OCI-LY1 (cell line): ENCODE data around the gene APOA1.
A peak's percentile ranks its signal among the peaks of the same experiment; 100 is the strongest.

ENCODE experiments used
- H2AFZ ChIP-seq: fragments of 200-600 bp; sonication (generic), shearing (Covaris generic); 2 replicates; pipeline ENCODE4 v1.6.0; 2014; ENCODE audit warnings: antibody characterized with exemption, mild to moderate bottlenecking, low read length
- H3F3A ChIP-seq: fragments of 200-600 bp; sonication (generic), shearing (Covaris generic); 2 replicates; pipeline ENCODE4 v1.6.0; 2014; ENCODE audit warnings: mild to moderate bottlenecking, antibody characterized with exemption, low read length, moderate library complexity; ENCODE audit not compliant: insufficient read depth
- H3K27ac ChIP-seq: fragments of 200-600 bp; sonication (generic); 2 replicates; pipeline ENCODE4 v1.5.1; 2014; ENCODE audit warnings: low read length, mixed run types, mild to moderate bottlenecking, low read depth; ENCODE audit not compliant: poor library complexity, severe bottlenecking
- H3K27me3 ChIP-seq: fragments of 200-600 bp; sonication (generic); 2 replicates; pipeline ENCODE4 v1.6.0; 2014; ENCODE audit warnings: antibody characterized with exemption, mild to moderate bottlenecking, low read length, moderate library complexity; ENCODE audit not compliant: insufficient read depth
- H3K36me3 ChIP-seq: fragments of 200-600 bp; sonication (generic); 2 replicates; pipeline ENCODE4 v1.6.1; 2014; ENCODE audit warnings: mild to moderate bottlenecking, antibody characterized with exemption, low read length, moderate library complexity, mixed read lengths; ENCODE audit not compliant: insufficient read depth
- H3K4me1 ChIP-seq: fragments of 200-600 bp; sonication (generic); 2 replicates; pipeline ENCODE4 v1.5.1; 2014; ENCODE audit warnings: mild to moderate bottlenecking, low read length, moderate library complexity; ENCODE audit not compliant: insufficient read depth, severe bottlenecking
- H3K4me2 ChIP-seq: fragments of 200-600 bp; sonication (generic), shearing (Covaris generic); 2 replicates; pipeline ENCODE4 v1.6.1; 2014; ENCODE audit warnings: low read length
- H3K4me3 ChIP-seq: fragments of 200-600 bp; sonication (generic); 2 replicates; pipeline ENCODE4 v1.5.1; 2014; ENCODE audit warnings: low read length, low read depth, mild to moderate bottlenecking, mixed read lengths; ENCODE audit not compliant: poor library complexity, severe bottlenecking
- H3K79me2 ChIP-seq: fragments of 200-600 bp; shearing (Covaris generic); 2 replicates; pipeline ENCODE4 v1.6.1; 2016; ENCODE audit warnings: mixed run types, low read length, mixed read lengths; ENCODE audit not compliant: insufficient read depth
- H3K9ac ChIP-seq: fragments of 200-600 bp; sonication (generic), shearing (Covaris generic); 2 replicates; pipeline ENCODE4 v1.6.1; 2014; ENCODE audit warnings: mild to moderate bottlenecking, low read length, mixed read lengths
- H3K9me2 ChIP-seq: fragments of 200-600 bp; sonication (generic), shearing (Covaris generic); 2 replicates; pipeline ENCODE4 v1.6.1; 2014; ENCODE audit warnings: low read depth, mild to moderate bottlenecking, low read length, mixed read lengths
- H3K9me3 ChIP-seq: fragments of 200-600 bp; shearing (Covaris generic); 2 replicates; pipeline ENCODE4 v1.6.1; 2014; ENCODE audit warnings: low read length, mixed read lengths
- H4K20me1 ChIP-seq: fragments of 200-600 bp; sonication (generic), shearing (Covaris generic); 2 replicates; pipeline ENCODE4 v1.6.0; 2016; ENCODE audit warnings: mild to moderate bottlenecking, low read length; ENCODE audit not compliant: insufficient read depth
- EZH2 ChIP-seq: fragments of 200-600 bp; sonication (generic), shearing (Covaris generic); IDR thresholded peaks from 2 replicates; pipeline ENCODE4 v1.8.0; 2017; ENCODE audit warnings: borderline replicate concordance, mixed run types, mild to moderate bottlenecking, antibody characterized with exemption, low read length, moderate library complexity, mixed read lengths
- TF ChIP-seq, protein P1 (sequence below): fragments of 200-600 bp; sonication (generic), shearing (Covaris generic); IDR thresholded peaks from 2 replicates; pipeline ENCODE4 v1.5.1; 2017; ENCODE audit warnings: mild to moderate bottlenecking, antibody characterized with exemption, low read length, moderate library complexity, mixed read lengths

Gene APOA1

DNA sequence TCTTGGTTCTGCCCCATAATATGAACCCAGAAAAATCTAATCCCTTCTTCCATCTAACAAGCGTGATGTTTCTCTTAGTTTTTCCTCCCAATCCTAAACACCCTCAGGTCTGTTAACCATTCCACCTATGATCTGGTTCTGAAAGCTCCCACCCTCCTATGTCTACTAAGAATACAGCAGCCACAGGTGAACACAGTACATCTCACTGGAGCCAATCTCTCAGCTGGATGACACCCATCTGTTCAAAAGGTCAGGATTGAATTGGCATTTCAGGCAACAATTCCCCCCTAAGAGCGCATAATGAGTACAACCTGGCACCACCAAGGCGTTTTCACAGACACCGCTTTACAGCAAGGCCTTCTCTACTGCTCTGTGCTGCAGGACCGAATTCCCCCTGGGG is 19.0 kb upstream of the APOA1 start:
- no peaks in the 10 kb centered on the region for H3K27me3 ChIP-seq
- no peaks in the 10 kb centered on the region for H3K9me2 ChIP-seq
- H3K79me2 ChIP-seq: no peaks in the 10 kb centered on the region
- H4K20me1 ChIP-seq: no peaks in the 10 kb centered on the region
- H3K36me3 ChIP-seq: peaks cover 67% of the 10 kb centered on the region
- H3K4me1 ChIP-seq: peaks cover 32% of the 10 kb centered on the region
- no peak overlapping the region for H3K4me2 ChIP-seq
- H3F3A ChIP-seq: no peaks in the 10 kb centered on the region
- TF ChIP-seq EZH2: no peak
- TF ChIP-seq, protein P1, sequence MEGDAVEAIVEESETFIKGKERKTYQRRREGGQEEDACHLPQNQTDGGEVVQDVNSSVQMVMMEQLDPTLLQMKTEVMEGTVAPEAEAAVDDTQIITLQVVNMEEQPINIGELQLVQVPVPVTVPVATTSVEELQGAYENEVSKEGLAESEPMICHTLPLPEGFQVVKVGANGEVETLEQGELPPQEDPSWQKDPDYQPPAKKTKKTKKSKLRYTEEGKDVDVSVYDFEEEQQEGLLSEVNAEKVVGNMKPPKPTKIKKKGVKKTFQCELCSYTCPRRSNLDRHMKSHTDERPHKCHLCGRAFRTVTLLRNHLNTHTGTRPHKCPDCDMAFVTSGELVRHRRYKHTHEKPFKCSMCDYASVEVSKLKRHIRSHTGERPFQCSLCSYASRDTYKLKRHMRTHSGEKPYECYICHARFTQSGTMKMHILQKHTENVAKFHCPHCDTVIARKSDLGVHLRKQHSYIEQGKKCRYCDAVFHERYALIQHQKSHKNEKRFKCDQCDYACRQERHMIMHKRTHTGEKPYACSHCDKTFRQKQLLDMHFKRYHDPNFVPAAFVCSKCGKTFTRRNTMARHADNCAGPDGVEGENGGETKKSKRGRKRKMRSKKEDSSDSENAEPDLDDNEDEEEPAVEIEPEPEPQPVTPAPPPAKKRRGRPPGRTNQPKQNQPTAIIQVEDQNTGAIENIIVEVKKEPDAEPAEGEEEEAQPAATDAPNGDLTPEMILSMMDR: no peak
- no peak overlapping the region for H2AFZ ChIP-seq
- H3K27ac ChIP-seq: no peak overlapping the region
- no peak overlapping the region for H3K9ac ChIP-seq
- no peaks in the 10 kb centered on the region for H3K9me3 ChIP-seq
- no peak overlapping the region for H3K4me3 ChIP-seq

DNA sequence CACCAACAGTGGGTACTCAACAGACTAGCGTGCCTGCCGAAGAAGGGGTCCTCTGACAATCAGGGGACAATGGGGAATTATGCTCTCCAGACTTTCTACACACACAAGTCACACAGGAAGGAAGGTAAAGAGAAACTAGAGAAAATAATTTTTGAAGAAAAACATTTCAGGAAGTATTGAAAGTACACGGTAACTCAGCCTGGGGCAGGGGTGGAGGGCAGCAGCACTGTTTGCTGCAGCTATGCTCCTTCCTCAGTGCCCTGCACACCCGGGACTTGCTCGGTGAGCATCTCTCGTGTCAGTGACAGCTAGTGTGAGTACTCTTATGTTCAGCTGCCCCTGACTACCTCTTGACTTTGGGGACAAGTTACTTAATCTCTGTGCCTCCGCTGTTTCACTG is 18.0 kb upstream of the APOA1 start:
- Histone ChIP-seq H3F3A (no peaks in the 10 kb centered on the region), H2AFZ (no peak overlapping the region), H3K9me3 (no peaks in the 10 kb centered on the region), H3K4me2 (no peak overlapping the region), H3K9ac (no peak overlapping the region), H3K27me3 (no peaks in the 10 kb centered on the region), H3K36me3 (peaks cover 58% of the 10 kb centered on the region), H3K79me2 (no peaks in the 10 kb centered on the region), H3K27ac (no peak overlapping the region), H4K20me1 (no peaks in the 10 kb centered on the region), H3K4me3 (no peak overlapping the region), H3K4me1 (peaks cover 32% of the 10 kb centered on the region), H3K9me2 (no peaks in the 10 kb centered on the region)
- TF ChIP-seq, protein P1: no peak
- no peak for TF ChIP-seq EZH2

DNA sequence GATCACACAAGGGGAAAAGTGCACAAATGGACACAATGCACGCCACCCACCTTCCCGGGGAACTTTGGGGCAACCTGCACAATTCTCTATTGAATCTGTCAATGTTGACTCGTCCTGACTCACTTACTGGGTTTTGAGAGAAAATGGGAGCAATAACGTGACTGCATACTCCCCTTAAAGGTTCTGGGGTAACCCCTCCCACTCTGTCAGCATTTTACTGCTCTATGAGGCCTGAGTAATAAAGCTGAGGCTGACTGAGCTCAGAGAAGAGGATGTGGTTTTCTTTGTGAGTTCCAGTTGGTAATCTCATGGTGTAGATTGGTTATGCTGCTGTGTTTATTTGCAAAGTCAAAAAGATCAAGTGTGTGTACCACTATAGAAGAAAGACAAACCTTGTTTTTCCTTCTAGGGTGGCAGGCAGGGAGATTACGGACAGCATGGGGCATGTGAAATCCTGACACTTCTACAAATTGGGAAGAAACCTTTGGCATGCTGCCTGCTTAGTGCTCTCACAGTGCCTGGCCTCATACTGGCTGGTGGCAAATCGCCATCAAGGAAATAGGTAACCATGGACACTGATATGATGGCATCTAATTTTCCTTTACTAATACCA is 16.1 kb upstream of the APOA1 start:
- no peak overlapping the region for H3K9ac ChIP-seq
- H3K9me3 ChIP-seq: no peaks in the 10 kb centered on the region
- no peaks in the 10 kb centered on the region for H4K20me1 ChIP-seq
- H2AFZ ChIP-seq: no peak overlapping the region
- H3K27ac ChIP-seq: peak overlapping the region; percentile 56
- no peaks in the 10 kb centered on the region for H3F3A ChIP-seq
- H3K4me2 ChIP-seq: peak overlapping the region; percentile 2; the same call in 1 of the 2 replicates
- H3K79me2 ChIP-seq: no peaks in the 10 kb centered on the region
- TF ChIP-seq, protein P1: no peak
- no peak for TF ChIP-seq EZH2
- peaks cover 32% of the 10 kb centered on the region for H3K4me1 ChIP-seq
- peaks cover 61% of the 10 kb centered on the region for H3K36me3 ChIP-seq
- no peaks in the 10 kb centered on the region for H3K27me3 ChIP-seq
- no peaks in the 10 kb centered on the region for H3K9me2 ChIP-seq
- H3K4me3 ChIP-seq: no peak overlapping the region
